Osteoblast (primary cell): ENCODE measurements around the gene CTNNA1. TPM values are rescaled to one million over a fixed set of nuclear protein-coding genes. Genes with fewer than 3 reads are reported as not detected.

Source experiments
- DNase-seq: peaks from one replicate; pipeline ENCODE4 v3.0.0; 2011; ENCODE audit warnings: low spot score, mixed read lengths; ENCODE audit not compliant: insufficient read length; ENCODE audit errors: missing footprints
- H2AFZ ChIP-seq: 2 replicates; pipeline ENCODE4 v1.6.0; 2011; ENCODE audit warnings: mild to moderate bottlenecking, low read length
- H3K27ac ChIP-seq: 2 replicates; pipeline ENCODE4 v1.5.1; 2011; ENCODE audit warnings: mild to moderate bottlenecking, low read depth, low read length, moderate library complexity
- H3K27me3 ChIP-seq: 2 replicates; pipeline ENCODE4 v1.6.0; 2012; ENCODE audit warnings: mild to moderate bottlenecking, control low read depth, inconsistent platforms, low read length, moderate library complexity; ENCODE audit not compliant: insufficient read depth
- H3K36me3 ChIP-seq: 2 replicates; pipeline ENCODE4 v1.5.1; 2011; ENCODE audit warnings: mild to moderate bottlenecking, low read length, control low read depth, moderate library complexity; ENCODE audit not compliant: insufficient read depth
- H3K4me1 ChIP-seq: 2 replicates; pipeline ENCODE4 v1.5.1; 2011; ENCODE audit warnings: mild to moderate bottlenecking, low read length, control low read depth, moderate library complexity; ENCODE audit not compliant: insufficient read depth
- H3K4me2 ChIP-seq: 2 replicates; pipeline ENCODE4 v1.6.0; 2011; ENCODE audit warnings: mild to moderate bottlenecking, low read length; ENCODE audit not compliant: insufficient read depth
- H3K4me3 ChIP-seq: fragments of 200-600 bp; sonication (generic); 3 replicates; pipeline ENCODE4 v1.5.1; 2012; ENCODE audit warnings: mild to moderate bottlenecking, low read length, inconsistent platforms; ENCODE audit not compliant: insufficient read depth
- H3K79me2 ChIP-seq: 2 replicates; pipeline ENCODE4 v1.6.0; 2012; ENCODE audit warnings: mild to moderate bottlenecking, low read length, control low read depth, inconsistent platforms; ENCODE audit not compliant: insufficient read depth
- H3K9me3 ChIP-seq: 2 replicates; pipeline ENCODE4 v1.5.1; 2011; ENCODE audit warnings: low read depth, low read length, control low read depth
- H4K20me1 ChIP-seq: 2 replicates; pipeline ENCODE4 v1.6.0; 2012; ENCODE audit warnings: mild to moderate bottlenecking, low read length, control low read depth; ENCODE audit not compliant: insufficient read depth
- total RNA-seq: library from RNA; depleted of rRNA; stranded (reverse); fragments of >200 nt; gene quantifications from 2 replicates; pipeline ENCODE4 v1.2.3, GENCODE V29; 2012
- TF ChIP-seq, protein P1 (sequence below): IDR thresholded peaks from 2 replicates; pipeline ENCODE4 v1.5.1; 2011; ENCODE audit warnings: mild to moderate bottlenecking, low read depth, low read length, moderate library complexity; ENCODE audit errors: extremely low read depth

Gene CTNNA1
- total RNA-seq, 1 donor, result 432 TPM

GRCh38 chr5:138965626-138966025 is 212.4 kb downstream of the CTNNA1 start:
- TF ChIP-seq, protein P1, sequence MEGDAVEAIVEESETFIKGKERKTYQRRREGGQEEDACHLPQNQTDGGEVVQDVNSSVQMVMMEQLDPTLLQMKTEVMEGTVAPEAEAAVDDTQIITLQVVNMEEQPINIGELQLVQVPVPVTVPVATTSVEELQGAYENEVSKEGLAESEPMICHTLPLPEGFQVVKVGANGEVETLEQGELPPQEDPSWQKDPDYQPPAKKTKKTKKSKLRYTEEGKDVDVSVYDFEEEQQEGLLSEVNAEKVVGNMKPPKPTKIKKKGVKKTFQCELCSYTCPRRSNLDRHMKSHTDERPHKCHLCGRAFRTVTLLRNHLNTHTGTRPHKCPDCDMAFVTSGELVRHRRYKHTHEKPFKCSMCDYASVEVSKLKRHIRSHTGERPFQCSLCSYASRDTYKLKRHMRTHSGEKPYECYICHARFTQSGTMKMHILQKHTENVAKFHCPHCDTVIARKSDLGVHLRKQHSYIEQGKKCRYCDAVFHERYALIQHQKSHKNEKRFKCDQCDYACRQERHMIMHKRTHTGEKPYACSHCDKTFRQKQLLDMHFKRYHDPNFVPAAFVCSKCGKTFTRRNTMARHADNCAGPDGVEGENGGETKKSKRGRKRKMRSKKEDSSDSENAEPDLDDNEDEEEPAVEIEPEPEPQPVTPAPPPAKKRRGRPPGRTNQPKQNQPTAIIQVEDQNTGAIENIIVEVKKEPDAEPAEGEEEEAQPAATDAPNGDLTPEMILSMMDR, result no peak
- H2AFZ ChIP-seq, result no peak overlapping the region
- H3K4me2 ChIP-seq, result no peak overlapping the region
- H3K9me3 ChIP-seq, result no peaks in the 10 kb centered on the region
- H3K79me2 ChIP-seq, result no peaks in the 10 kb centered on the region
- no peaks in the 10 kb centered on the region for H3K27me3 ChIP-seq
- no peak overlapping the region for H3K27ac ChIP-seq
- H3K36me3 ChIP-seq, result no peaks in the 10 kb centered on the region
- peaks cover 15% of the 10 kb centered on the region for H4K20me1 ChIP-seq
- peaks cover 4% of the 10 kb centered on the region for H3K4me1 ChIP-seq
- DNase-seq, result no peak
- H3K4me3 ChIP-seq, result no peak overlapping the region

- TF ChIP-seq, protein P1, result no peak
- no peak overlapping the region for H2AFZ ChIP-seq
Observed at GRCh38 chr5:138966236-138966985, 213.2 kb downstream of the CTNNA1 start.

DNA sequence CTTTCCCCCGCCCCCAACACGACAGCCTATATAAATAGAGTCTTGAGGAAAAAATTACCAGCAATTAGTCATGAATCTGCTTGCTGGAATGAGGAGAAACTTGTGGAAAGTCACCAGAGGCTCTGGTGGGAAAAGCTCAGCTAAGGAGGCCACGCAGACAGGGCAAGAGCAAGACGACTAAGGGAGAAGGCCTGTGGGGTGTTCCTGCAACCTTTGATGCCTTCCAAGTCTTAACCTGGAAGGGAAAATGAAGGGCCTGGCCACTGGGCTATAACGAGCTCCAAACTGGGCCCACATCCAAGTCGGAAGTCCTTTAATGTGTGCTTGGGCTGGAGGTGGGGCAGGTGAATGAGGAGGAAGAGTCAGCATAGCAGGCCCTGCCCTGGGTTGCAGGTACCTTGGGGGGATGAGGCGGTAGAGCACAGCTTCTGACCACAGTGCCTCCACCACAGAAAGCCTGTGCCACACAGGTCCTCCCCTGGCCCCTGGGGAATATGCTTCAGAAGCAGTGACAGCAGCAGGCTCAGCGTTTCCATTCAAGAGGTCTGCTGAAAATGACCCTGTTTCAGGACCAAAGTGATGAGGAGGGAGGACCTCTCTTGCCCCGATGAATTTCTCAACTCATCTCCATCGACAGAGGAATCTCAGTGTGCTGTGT is 214.7 kb downstream of the CTNNA1 start:
- no peaks in the 10 kb centered on the region for H3K9me3 ChIP-seq
- H3K27ac ChIP-seq, result no peak overlapping the region
- DNase-seq, result no peak
- no peaks in the 10 kb centered on the region for H3K27me3 ChIP-seq
- no peak overlapping the region for H3K4me2 ChIP-seq
- peaks cover 20% of the 10 kb centered on the region for H4K20me1 ChIP-seq
- H3K79me2 ChIP-seq, result no peaks in the 10 kb centered on the region
- TF ChIP-seq, protein P1, result no peak
- H3K4me1 ChIP-seq, result peaks cover 4% of the 10 kb centered on the region
- H2AFZ ChIP-seq, result no peak overlapping the region
- H3K4me3 ChIP-seq, result no peak overlapping the region
- no peaks in the 10 kb centered on the region for H3K36me3 ChIP-seq

More at GRCh38 chr5:138966236-138966985, 213.2 kb downstream of the CTNNA1 start:
- Histone ChIP-seq H3K4me3 (no peak overlapping the region), H3K4me1 (peaks cover 4% of the 10 kb centered on the region), H3K36me3 (no peaks in the 10 kb centered on the region), H3K27me3 (no peaks in the 10 kb centered on the region), H3K9me3 (no peaks in the 10 kb centered on the region), H3K4me2 (no peak overlapping the region), H3K79me2 (no peaks in the 10 kb centered on the region), H3K27ac (no peak overlapping the region), H4K20me1 (peaks cover 19% of the 10 kb centered on the region)
- DNase-seq, result no peak

DNA sequence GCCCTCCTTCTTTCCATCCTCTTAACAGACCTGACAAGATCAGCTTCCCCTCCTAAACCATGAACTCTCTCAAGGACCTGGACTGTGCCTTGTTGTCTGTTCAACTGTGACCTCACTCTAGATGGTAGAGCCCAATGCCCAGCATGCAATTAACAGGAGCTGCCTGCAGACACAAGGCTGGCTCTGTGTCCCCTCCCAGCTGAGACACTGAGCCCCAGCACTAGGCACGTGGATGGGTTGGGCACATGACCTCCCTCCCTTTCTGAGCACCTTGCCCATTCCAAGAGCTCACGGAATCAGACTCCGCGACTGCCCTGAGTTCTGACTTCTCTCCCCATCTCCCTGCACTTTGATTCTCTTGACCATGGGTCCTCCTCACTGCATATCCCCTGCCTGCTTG is 215.4 kb downstream of the CTNNA1 start:
- no peaks in the 10 kb centered on the region for H3K27me3 ChIP-seq
- DNase-seq, result no peak
- no peak overlapping the region for H3K27ac ChIP-seq
- H3K4me3 ChIP-seq, result no peak overlapping the region
- no peaks in the 10 kb centered on the region for H3K9me3 ChIP-seq
- no peaks in the 10 kb centered on the region for H3K79me2 ChIP-seq
- H4K20me1 ChIP-seq, result peaks cover 20% of the 10 kb centered on the region
- peaks cover 4% of the 10 kb centered on the region for H3K4me1 ChIP-seq
- TF ChIP-seq, protein P1, result no peak
- H2AFZ ChIP-seq, result no peak overlapping the region
- no peak overlapping the region for H3K4me2 ChIP-seq
- H3K36me3 ChIP-seq, result no peaks in the 10 kb centered on the region
